Hippocampal formation (tissue), 2 donors: ENCODE measurements around the gene PYHIN1.
A peak's percentile ranks its signal among the peaks of the same experiment; 100 is the strongest.

Source experiments
- DNase-seq, 2 donors: peaks; one replicate each; lab custom pipeline; 2025; lab: John Stamatoyannopoulos, UW

The PYHIN1 gene

GRCh38 chr1:159014003-159014571 lies 82.7 kb downstream of the PYHIN1 start:
- no peak for DNase-seq

- DNase-seq: no peak
These were observed 83.5 kb downstream of the PYHIN1 start for GRCh38 chr1:159014851-159015250.

GRCh38 chr1:159015440-159015909 lies 84.1 kb downstream of the PYHIN1 start:
- DNase-seq: peak in 1 of 2 donors; percentile 11

GRCh38 chr1:159023723-159024122 lies 92.4 kb downstream of the PYHIN1 start:
- no peak for DNase-seq

- no peak for DNase-seq
These were observed 93.7 kb downstream of the PYHIN1 start for GRCh38 chr1:159025043-159025442.
